Measurements from ENCODE around the gene KLHL29.

DNA sequence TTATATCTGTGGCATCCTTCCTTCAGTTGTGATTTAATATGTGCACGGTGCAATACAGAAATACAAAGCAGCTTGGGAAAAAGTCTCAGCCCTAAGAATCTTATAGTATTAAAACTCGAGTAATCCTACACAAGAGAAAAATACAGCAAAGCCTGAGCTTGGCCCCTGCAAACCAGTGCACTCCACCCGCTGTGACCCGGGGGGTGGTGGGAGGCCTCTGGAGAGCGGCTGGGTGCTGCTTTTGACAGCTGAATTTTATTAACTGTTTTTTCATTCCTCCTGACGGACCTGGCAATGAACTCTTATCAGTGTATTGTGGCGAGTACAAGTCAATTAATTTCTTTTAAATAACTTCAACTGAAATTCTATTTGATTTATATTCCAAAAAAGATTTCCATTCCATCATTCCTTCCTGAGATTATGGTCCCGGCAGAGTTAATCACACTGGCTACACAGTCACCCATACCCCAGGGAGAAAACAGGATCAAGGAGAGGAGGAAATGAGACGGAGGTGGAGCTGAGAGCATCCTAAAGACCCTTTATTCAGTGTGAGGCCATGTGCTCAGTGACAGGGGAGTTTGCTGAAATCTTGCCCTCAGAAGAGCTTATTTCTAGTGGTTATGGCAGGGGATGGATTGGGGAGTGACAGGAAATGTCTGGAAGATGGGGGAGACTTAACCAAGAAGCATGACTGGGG lies 124.8 kb downstream of the KLHL29 start:
- TF ChIP-seq, protein P1, sequence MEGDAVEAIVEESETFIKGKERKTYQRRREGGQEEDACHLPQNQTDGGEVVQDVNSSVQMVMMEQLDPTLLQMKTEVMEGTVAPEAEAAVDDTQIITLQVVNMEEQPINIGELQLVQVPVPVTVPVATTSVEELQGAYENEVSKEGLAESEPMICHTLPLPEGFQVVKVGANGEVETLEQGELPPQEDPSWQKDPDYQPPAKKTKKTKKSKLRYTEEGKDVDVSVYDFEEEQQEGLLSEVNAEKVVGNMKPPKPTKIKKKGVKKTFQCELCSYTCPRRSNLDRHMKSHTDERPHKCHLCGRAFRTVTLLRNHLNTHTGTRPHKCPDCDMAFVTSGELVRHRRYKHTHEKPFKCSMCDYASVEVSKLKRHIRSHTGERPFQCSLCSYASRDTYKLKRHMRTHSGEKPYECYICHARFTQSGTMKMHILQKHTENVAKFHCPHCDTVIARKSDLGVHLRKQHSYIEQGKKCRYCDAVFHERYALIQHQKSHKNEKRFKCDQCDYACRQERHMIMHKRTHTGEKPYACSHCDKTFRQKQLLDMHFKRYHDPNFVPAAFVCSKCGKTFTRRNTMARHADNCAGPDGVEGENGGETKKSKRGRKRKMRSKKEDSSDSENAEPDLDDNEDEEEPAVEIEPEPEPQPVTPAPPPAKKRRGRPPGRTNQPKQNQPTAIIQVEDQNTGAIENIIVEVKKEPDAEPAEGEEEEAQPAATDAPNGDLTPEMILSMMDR (IDR thresholded peaks at IDR 0.05), result no peak
- no peak for TF ChIP-seq EZH2 (IDR thresholded peaks at IDR 0.05; ENCODE audit: borderline replicate concordance, insufficient read depth, low read depth, low read length, poor library complexity, severe bottlenecking)

Measured in B cell (primary cell).